A204.1 (cell line): ENCODE data around the gene AIFM3.
"Not testable (repeated sequence)": the region's sequence is repeated elsewhere in the genome, so short reads cannot be mapped to it uniquely, and the experiment has no call there.

ENCODE experiments used
- FAIRE-seq: peaks from 2 replicates; lab custom pipeline; 2012; peaks lifted over from hg19 to GRCh38; lab: Jason Lieb, UNC

The AIFM3 gene

GRCh38 chr22:20992056-20992442 is 25.0 kb downstream of the AIFM3 start:
- FAIRE-seq, result no peak

GRCh38 chr22:20992456-20993303 is 25.6 kb downstream of the AIFM3 start:
- no peak for FAIRE-seq

GRCh38 chr22:20993304-20994127 is 26.5 kb downstream of the AIFM3 start:
- FAIRE-seq, result no peak

- FAIRE-seq, result no peak
These were observed 27.3 kb downstream of the AIFM3 start for GRCh38 chr22:20994128-20994901.

- FAIRE-seq, result no peak
These were observed 27.8 kb downstream of the AIFM3 start for GRCh38 chr22:20994902-20995241.

GRCh38 chr22:20995329-20996030 is 28.4 kb downstream of the AIFM3 start:
- FAIRE-seq, result no peak

- no peak for FAIRE-seq
These were observed 29.0 kb downstream of the AIFM3 start for GRCh38 chr22:20996031-20996410.

- no peak for FAIRE-seq
These were observed 29.8 kb downstream of the AIFM3 start for GRCh38 chr22:20996598-20997535.

GRCh38 chr22:20997536-20998257 is 30.6 kb downstream of the AIFM3 start:
- FAIRE-seq, result no peak

GRCh38 chr22:20998411-20999336 is 31.6 kb downstream of the AIFM3 start:
- FAIRE-seq, result no peak

GRCh38 chr22:20999350-21000206 is 32.5 kb downstream of the AIFM3 start:
- FAIRE-seq, result no peak

- FAIRE-seq, result no peak
These were observed 33.3 kb downstream of the AIFM3 start for GRCh38 chr22:21000207-21000986.

- FAIRE-seq, result no peak
These were observed 34.0 kb downstream of the AIFM3 start for GRCh38 chr22:21000987-21001600.

- no peak for FAIRE-seq
These were observed 34.7 kb downstream of the AIFM3 start, which contains the start of gene THAP7 for GRCh38 chr22:21001601-21002325. THAP7 (minus strand) TSS chr22:21002118; CDS start chr22:21001911, 207 bp downstream.

- FAIRE-seq, result no peak
These were observed 36.7 kb downstream of the AIFM3 start for GRCh38 chr22:21003782-21004181.

GRCh38 chr22:21009208-21009607 is 42.2 kb downstream of the AIFM3 start:
- FAIRE-seq, result not testable (repeated sequence)
